HCT116 (cell line): ENCODE measurements around the gene ZNF692. TPM values are rescaled to one million over a fixed set of nuclear protein-coding genes. Genes with fewer than 3 reads are reported as not detected.

Source experiments
- ATAC-seq: fragments of 200-7000 bp; cut with Tn5 transposase; 2 replicates; pipeline ENCODE4 v1.9.1; 2020; ENCODE audit warnings: mild to moderate bottlenecking, moderate library complexity
- BruUV-seq: library from RNA; stranded (reverse); fragments of 400-500 nt; replicated peaks from 2 replicates; lab custom pipeline; 2021; lab: Mats Ljungman, UMichigan
- CTCF ChIA-PET: fragments of 300-600 bp; sonication (Branson Sonifier 250); formaldehyde crosslinking; loops from one replicate; lab custom pipeline; 2021; ENCODE audit warnings: antibody characterized with exemption; lab: Charles Lee
- POLR2A ChIA-PET: fragments of 300-600, 350-600 bp; sonication (Branson Sonifier 250); formaldehyde crosslinking; loops from one replicate; lab custom pipeline; 2021; ENCODE audit warnings: antibody characterized with exemption; lab: Charles Lee
- RAD21 ChIA-PET, 2 experiments: fragments of 300-600 bp; sonication (Branson Sonifier 250); formaldehyde crosslinking; loops; one replicate each; lab custom pipeline; 2023; ENCODE audit warnings: low total read pairs in 2 of 2; ENCODE audit not compliant: uncharacterized antibody in 2 of 2, unreplicated experiment in 2 of 2, low non-redundant PET in 1 of 2; lab: Charles Lee
- DNase-seq: peaks from one replicate; pipeline ENCODE4 v3.0.0-alpha.2; 2010; ENCODE audit warnings: low read depth, low spot score
- H2AFZ ChIP-seq: fragments of 200-600 bp; shearing (Covaris generic), sonication (generic); 2 replicates; pipeline ENCODE4 v1.6.1; 2017; ENCODE audit warnings: low read depth, mixed run types, mixed read lengths, antibody characterized with exemption, low read length; ENCODE audit not compliant: poor library complexity, severe bottlenecking
- H3K27ac ChIP-seq: 2 replicates; pipeline ENCODE4 v1.5.1; 2012; ENCODE audit warnings: low read depth, low read length
- H3K27me3 ChIP-seq: fragments of 200-600 bp; sonication (generic); 2 replicates; pipeline ENCODE4 v1.6.1; 2016; ENCODE audit warnings: mixed run types, low read length, mixed read lengths; ENCODE audit not compliant: insufficient read depth
- H3K36me3 ChIP-seq, 2 experiments: fragments of 200-500 bp in 1 of 2; fragments of 200-600 bp in 1 of 2; sonication (Bioruptor generic) in 1 of 2; sonication (generic) in 1 of 2; 2 replicates each; pipeline versions ENCODE4 v1.5.1 to v1.6.1; 2014 to 2016; ENCODE audit warnings: low read length in 2 of 2, inconsistent platforms in 1 of 2, mixed read lengths in 1 of 2, mixed run types in 1 of 2; ENCODE audit not compliant: insufficient read depth in 2 of 2, control insufficient read depth in 1 of 2
- H3K4me1 ChIP-seq, 2 experiments: fragments of 200-600 bp in 1 of 2; sonication (generic) in 1 of 2; 2 replicates each; pipeline versions ENCODE4 v1.5.1 to v1.6.1; 2012 to 2017; ENCODE audit warnings: low read length in 2 of 2, inconsistent platforms in 1 of 2, mild to moderate bottlenecking in 1 of 2, mixed read lengths in 1 of 2, mixed run types in 1 of 2, moderate library complexity in 1 of 2; ENCODE audit not compliant: insufficient read depth in 2 of 2, control insufficient read depth in 1 of 2
- H3K4me2 ChIP-seq: fragments of 200-600 bp; sonication (generic); 2 replicates; pipeline ENCODE4 v1.6.1; 2017; ENCODE audit warnings: mixed run types, low read length, mixed read lengths
- H3K4me3 ChIP-seq, 2 experiments: fragments of 200-600 bp in 1 of 2; sonication (generic) in 1 of 2; replicated peaks in 1 of 2; 2 replicates each; pipeline ENCODE4 v1.5.1; 2011 to 2016; ENCODE audit warnings: low read length in 2 of 2, control low read depth in 1 of 2, low read depth in 1 of 2, mild to moderate bottlenecking in 1 of 2, mixed read lengths in 1 of 2, mixed run types in 1 of 2
- H3K79me2 ChIP-seq: fragments of 200-600 bp; sonication (generic); 2 replicates; pipeline ENCODE4 v1.6.1; 2017; ENCODE audit warnings: mild to moderate bottlenecking, mixed run types, low read length, moderate library complexity, mixed read lengths; ENCODE audit not compliant: insufficient read depth
- H3K9ac ChIP-seq: fragments of 200-600 bp; sonication (generic); 2 replicates; pipeline ENCODE4 v1.6.1; 2016; ENCODE audit warnings: low read length, mixed read lengths
- H3K9me2 ChIP-seq: fragments of 200-600 bp; sonication (generic), shearing (Covaris generic); 2 replicates; pipeline ENCODE4 v1.6.1; 2017; ENCODE audit warnings: mixed run types, mild to moderate bottlenecking, moderate library complexity; ENCODE audit not compliant: insufficient read depth
- H3K9me3 ChIP-seq, 2 experiments: fragments of 200-500 bp in 1 of 2; fragments of 200-600 bp in 1 of 2; sonication (Bioruptor generic) in 1 of 2; sonication (generic) in 1 of 2; 2 replicates each; pipeline ENCODE4 v1.6.1; 2014 to 2017; ENCODE audit warnings: low read length in 2 of 2, mixed read lengths in 2 of 2, inconsistent platforms in 1 of 2, low read depth in 1 of 2, mild to moderate bottlenecking in 1 of 2, mixed run types in 1 of 2, moderate library complexity in 1 of 2; ENCODE audit not compliant: control insufficient read depth in 1 of 2, insufficient read depth in 1 of 2
- H4K20me1 ChIP-seq: fragments of 200-600 bp; sonication (generic), shearing (Covaris generic); 2 replicates; pipeline ENCODE4 v1.6.1; 2017; ENCODE audit warnings: mixed run types, mild to moderate bottlenecking, moderate library complexity; ENCODE audit not compliant: insufficient read depth
- CBX3 ChIP-seq: IDR thresholded peaks from 2 replicates; pipeline ENCODE4 v1.6.1; 2012; ENCODE audit warnings: low read depth
- CEBPB ChIP-seq: IDR thresholded peaks from 2 replicates; pipeline ENCODE4 v1.6.1; 2012; ENCODE audit warnings: low read depth
- EGR1 ChIP-seq: IDR thresholded peaks from 2 replicates; pipeline ENCODE4 v1.6.1; 2012; ENCODE audit warnings: low read depth
- EZH2phosphoT487 ChIP-seq: fragments of 200-600 bp; IDR thresholded peaks from 2 replicates; pipeline ENCODE4 v1.6.1; 2018; ENCODE audit warnings: antibody characterized with exemption, borderline replicate concordance
- FOSL1 ChIP-seq: IDR thresholded peaks from 2 replicates; pipeline ENCODE4 v1.6.1; 2012; ENCODE audit warnings: low read depth
- JUND ChIP-seq: IDR thresholded peaks from 2 replicates; pipeline ENCODE4 v1.6.1; 2012
- POLR2A ChIP-seq: IDR thresholded peaks from 2 replicates; pipeline ENCODE4 v1.7.0; 2011; ENCODE audit warnings: borderline replicate concordance; ENCODE audit not compliant: insufficient read depth, insufficient read length; ENCODE audit errors: extremely low read depth
- POLR2AphosphoS5 ChIP-seq: IDR thresholded peaks from 2 replicates; pipeline ENCODE4 v1.6.1; 2011; ENCODE audit warnings: mild to moderate bottlenecking, low read depth, low read length, moderate library complexity
- RAD21 ChIP-seq: IDR thresholded peaks from 2 replicates; pipeline ENCODE4 v1.6.1; 2012; ENCODE audit warnings: low read depth, mild to moderate bottlenecking
- SIN3A ChIP-seq: IDR thresholded peaks from 2 replicates; pipeline ENCODE4 v1.6.1; 2012; ENCODE audit warnings: low read depth
- SP1 ChIP-seq: IDR thresholded peaks from 2 replicates; pipeline ENCODE4 v1.6.1; 2012; ENCODE audit warnings: low read depth
- TCF7L2 ChIP-seq: IDR thresholded peaks from 2 replicates; pipeline ENCODE4 v1.7.0; 2011; ENCODE audit warnings: borderline replicate concordance, inconsistent platforms; ENCODE audit not compliant: insufficient read depth, insufficient read length; ENCODE audit errors: extremely low read depth
- YY1 ChIP-seq: IDR thresholded peaks from 2 replicates; pipeline ENCODE4 v1.6.1; 2011; ENCODE audit warnings: low read length, low read depth, moderate library complexity, mild to moderate bottlenecking; ENCODE audit not compliant: insufficient replicate concordance; ENCODE audit errors: extremely low read depth
- ZFX ChIP-seq: fragments of 450-650 bp; IDR thresholded peaks from 2 replicates; pipeline ENCODE4 v1.6.1; 2017
- intact Hi-C: fragments of 100-400 bp; cut with micrococcal nuclease; formaldehyde crosslinking; loops from 2 replicates; pipeline ENCODE4 v1.10.0; 2022
- total RNA-seq: library from RNA; stranded (reverse); gene quantifications from one replicate; pipeline ENCODE4 v1.2.1, GENCODE V29; 2021; ENCODE audit not compliant: unreplicated experiment
- TF ChIP-seq, protein P1 (sequence below): IDR thresholded peaks from 2 replicates; pipeline ENCODE4 v1.6.1; 2011; ENCODE audit warnings: mild to moderate bottlenecking, low read length, moderate library complexity; ENCODE audit not compliant: insufficient replicate concordance; ENCODE audit errors: extremely low read depth
- TF ChIP-seq, protein P2 (sequence below): IDR thresholded peaks from 2 replicates; pipeline ENCODE4 v1.6.1; 2012; ENCODE audit warnings: low read depth
- TF ChIP-seq, protein P3 (sequence below): IDR thresholded peaks from 2 replicates; pipeline ENCODE4 v1.6.1; 2012
- TF ChIP-seq, protein P4 (sequence below): IDR thresholded peaks from 2 replicates; pipeline ENCODE4 v1.6.1; 2012

ZNF692 gene
- total RNA-seq, 1 experiment from 2014 or later = 76.2 TPM

DNA sequence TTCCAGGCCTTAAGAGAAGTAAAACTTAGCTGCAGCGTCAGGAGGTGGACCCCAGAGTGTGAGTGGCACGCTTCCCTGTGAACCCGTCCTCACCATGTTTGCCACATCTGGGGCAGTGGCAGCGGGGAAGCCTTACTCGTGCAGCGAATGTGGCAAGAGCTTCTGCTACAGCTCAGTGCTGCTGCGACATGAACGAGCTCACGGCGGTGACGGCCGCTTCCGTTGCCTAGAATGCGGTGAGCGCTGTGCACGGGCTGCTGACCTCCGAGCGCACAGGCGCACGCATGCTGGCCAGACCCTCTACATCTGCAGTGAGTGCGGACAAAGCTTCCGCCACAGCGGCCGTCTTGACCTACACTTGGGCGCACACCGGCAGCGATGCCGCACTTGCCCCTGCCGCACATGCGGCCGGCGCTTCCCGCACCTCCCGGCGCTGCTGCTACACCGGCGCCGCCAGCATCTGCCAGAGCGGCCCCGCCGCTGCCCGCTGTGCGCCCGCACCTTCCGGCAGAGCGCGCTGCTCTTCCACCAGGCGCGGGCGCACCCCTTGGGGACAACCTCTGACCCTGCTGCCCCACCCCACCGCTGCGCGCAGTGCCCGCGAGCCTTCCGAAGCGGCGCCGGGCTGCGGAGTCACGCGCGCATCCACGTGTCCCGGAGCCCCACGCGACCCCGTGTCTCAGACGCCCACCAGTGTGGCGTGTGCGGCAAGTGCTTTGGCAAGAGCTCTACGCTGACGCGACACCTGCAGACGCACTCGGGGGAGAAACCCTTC is 11.5 kb downstream of the ZNF692 start (continued):
- TF ChIP-seq TCF7L2 = no peak

DNA sequence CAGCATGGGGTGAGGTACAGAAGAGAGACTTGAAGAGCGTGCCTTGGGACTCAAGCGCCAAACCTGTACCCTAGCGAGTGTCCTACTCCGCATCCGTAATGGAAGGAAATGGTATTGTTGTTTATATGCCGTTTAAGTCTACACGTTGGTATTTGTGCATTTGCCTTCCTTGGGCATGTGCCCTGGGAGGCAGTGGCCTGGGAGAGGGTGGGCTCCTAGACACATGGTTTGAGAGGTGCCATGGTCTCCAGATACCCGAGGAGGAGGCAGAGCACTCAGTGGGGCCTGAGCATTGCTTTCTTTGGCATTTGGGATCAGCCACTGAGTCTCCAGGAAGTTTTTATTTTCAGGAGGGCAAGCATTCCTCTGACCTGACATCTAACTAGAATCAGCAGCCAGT is 14.4 kb downstream of the ZNF692 start:
- ChIA-PET RAD21 (no interaction called here), POLR2A (no interaction called here), CTCF (interaction anchor here (0.9 kb wide), 1 partner anchor 14 kb away, joined by 3 read pairs; the partner anchor contains the start of gene ZNF692)
- Histone ChIP-seq H3K79me2 (peaks cover 32% of the 10 kb centered on the region), H3K27me3 (no peaks in the 10 kb centered on the region), H3K36me3 (peaks cover 8 to 9% of the 10 kb centered on the region in 2 experiments; a peak in 3 of 4 replicates), H2AFZ (no peak overlapping the region), H3K4me3 (no peak overlapping the region), H3K9me2 (no peaks in the 10 kb centered on the region), H4K20me1 (no peaks in the 10 kb centered on the region), H3K9ac (no peak overlapping the region), H3K9me3 (no peaks in the 10 kb centered on the region), H3K4me1 (peaks cover 0 to 4% of the 10 kb centered on the region in 2 experiments; a peak in 3 of 4 replicates), H3K27ac (no peak overlapping the region), H3K4me2 (no peak overlapping the region)
- TF ChIP-seq, protein P1, sequence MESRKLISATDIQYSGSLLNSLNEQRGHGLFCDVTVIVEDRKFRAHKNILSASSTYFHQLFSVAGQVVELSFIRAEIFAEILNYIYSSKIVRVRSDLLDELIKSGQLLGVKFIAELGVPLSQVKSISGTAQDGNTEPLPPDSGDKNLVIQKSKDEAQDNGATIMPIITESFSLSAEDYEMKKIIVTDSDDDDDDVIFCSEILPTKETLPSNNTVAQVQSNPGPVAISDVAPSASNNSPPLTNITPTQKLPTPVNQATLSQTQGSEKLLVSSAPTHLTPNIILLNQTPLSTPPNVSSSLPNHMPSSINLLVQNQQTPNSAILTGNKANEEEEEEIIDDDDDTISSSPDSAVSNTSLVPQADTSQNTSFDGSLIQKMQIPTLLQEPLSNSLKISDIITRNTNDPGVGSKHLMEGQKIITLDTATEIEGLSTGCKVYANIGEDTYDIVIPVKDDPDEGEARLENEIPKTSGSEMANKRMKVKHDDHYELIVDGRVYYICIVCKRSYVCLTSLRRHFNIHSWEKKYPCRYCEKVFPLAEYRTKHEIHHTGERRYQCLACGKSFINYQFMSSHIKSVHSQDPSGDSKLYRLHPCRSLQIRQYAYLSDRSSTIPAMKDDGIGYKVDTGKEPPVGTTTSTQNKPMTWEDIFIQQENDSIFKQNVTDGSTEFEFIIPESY = no peak
- TF ChIP-seq POLR2AphosphoS5 (no peak), CBX3 (no peak), CEBPB (no peak), EZH2phosphoT487 (no peak), JUND (no peak), POLR2A (no peak), SP1 (no peak), YY1 (no peak), FOSL1 (no peak), SIN3A (no peak), EGR1 (no peak), TCF7L2 (no peak), RAD21 (no peak), ZFX (no peak)
- TF ChIP-seq, protein P2, sequence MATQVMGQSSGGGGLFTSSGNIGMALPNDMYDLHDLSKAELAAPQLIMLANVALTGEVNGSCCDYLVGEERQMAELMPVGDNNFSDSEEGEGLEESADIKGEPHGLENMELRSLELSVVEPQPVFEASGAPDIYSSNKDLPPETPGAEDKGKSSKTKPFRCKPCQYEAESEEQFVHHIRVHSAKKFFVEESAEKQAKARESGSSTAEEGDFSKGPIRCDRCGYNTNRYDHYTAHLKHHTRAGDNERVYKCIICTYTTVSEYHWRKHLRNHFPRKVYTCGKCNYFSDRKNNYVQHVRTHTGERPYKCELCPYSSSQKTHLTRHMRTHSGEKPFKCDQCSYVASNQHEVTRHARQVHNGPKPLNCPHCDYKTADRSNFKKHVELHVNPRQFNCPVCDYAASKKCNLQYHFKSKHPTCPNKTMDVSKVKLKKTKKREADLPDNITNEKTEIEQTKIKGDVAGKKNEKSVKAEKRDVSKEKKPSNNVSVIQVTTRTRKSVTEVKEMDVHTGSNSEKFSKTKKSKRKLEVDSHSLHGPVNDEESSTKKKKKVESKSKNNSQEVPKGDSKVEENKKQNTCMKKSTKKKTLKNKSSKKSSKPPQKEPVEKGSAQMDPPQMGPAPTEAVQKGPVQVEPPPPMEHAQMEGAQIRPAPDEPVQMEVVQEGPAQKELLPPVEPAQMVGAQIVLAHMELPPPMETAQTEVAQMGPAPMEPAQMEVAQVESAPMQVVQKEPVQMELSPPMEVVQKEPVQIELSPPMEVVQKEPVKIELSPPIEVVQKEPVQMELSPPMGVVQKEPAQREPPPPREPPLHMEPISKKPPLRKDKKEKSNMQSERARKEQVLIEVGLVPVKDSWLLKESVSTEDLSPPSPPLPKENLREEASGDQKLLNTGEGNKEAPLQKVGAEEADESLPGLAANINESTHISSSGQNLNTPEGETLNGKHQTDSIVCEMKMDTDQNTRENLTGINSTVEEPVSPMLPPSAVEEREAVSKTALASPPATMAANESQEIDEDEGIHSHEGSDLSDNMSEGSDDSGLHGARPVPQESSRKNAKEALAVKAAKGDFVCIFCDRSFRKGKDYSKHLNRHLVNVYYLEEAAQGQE = no peak
- TF ChIP-seq, protein P3, sequence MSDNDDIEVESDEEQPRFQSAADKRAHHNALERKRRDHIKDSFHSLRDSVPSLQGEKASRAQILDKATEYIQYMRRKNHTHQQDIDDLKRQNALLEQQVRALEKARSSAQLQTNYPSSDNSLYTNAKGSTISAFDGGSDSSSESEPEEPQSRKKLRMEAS = no peak
- TF ChIP-seq, protein P4, sequence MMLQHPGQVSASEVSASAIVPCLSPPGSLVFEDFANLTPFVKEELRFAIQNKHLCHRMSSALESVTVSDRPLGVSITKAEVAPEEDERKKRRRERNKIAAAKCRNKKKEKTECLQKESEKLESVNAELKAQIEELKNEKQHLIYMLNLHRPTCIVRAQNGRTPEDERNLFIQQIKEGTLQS = no peak
- no peak for DNase-seq
- no peak for ATAC-seq
- intact Hi-C loops = no loop called here
- no TSS peak for BruUV-seq
